ENCODE data around the gene GTF2F2. TPM values are rescaled to one million over a fixed set of nuclear protein-coding genes. Genes with fewer than 3 reads are reported as not detected.

Gene GTF2F2
- total RNA-seq, 1 experiment from 2014 or later = 40.1 TPM

DNA sequence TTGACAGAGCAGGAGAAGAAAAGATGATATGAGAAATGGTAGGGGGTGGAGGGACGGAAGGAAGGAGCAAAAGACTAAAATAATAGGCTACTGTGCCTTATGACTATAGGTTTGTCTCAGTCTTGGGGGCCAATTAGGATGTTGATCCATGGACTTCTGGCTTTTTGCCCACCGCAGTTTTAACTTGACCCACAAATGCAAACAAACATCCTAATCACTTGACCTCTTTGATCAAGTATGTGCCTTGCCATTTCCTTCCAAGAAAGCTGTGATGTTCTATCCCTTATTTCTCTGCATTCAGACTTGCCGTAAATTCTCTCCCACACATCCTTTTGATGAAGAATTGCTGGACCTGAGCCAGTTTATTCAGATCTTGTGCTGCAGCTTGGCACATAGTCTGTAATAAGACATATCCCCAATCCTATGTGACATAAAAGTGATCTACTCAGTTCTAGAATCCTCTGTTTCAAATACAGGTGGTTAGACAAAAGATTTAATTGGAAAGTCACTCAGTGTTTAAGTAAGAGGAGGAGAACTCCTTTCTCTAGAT lies 157.9 kb downstream of the GTF2F2 start:
- intact Hi-C loops (cut with micrococcal nuclease) = no loop called here
- Histone ChIP-seq H3K36me3 (ENCODE audit: control insufficient read depth in 1 of 2, insufficient read depth in 2 of 2, low read length in 2 of 2) (peaks cover 0 to 10% of the 10 kb centered on the region in 2 experiments; a peak in 2 of 4 replicates), H3K9me2 (ENCODE audit: insufficient read depth) (no peaks in the 10 kb centered on the region), H3K9me3 (ENCODE audit: control insufficient read depth in 1 of 2, insufficient read depth in 1 of 2, low read depth in 1 of 2, low read length in 2 of 2) (peaks cover 0 to 5% of the 10 kb centered on the region in 2 experiments; a peak in 2 of 4 replicates), H3K4me1 (ENCODE audit: control insufficient read depth in 1 of 2, insufficient read depth in 2 of 2, low read length in 2 of 2) (peaks cover 46 to 58% of the 10 kb centered on the region in 2 experiments), H3K27ac (ENCODE audit: low read depth, low read length) (no peak overlapping the region), H2AFZ (ENCODE audit: low read depth, low read length, poor library complexity, severe bottlenecking) (no peak overlapping the region), H4K20me1 (ENCODE audit: insufficient read depth) (no peaks in the 10 kb centered on the region), H3K9ac (ENCODE audit: low read length) (no peak overlapping the region), H3K4me2 (ENCODE audit: low read length) (peak overlapping the region; percentile 40), H3K4me3 (replicated peaks in 1 of 2; ENCODE audit: low read depth in 1 of 2, low read length in 2 of 2) (no peak overlapping the region), H3K27me3 (ENCODE audit: insufficient read depth, low read length) (no peaks in the 10 kb centered on the region), H3K79me2 (ENCODE audit: insufficient read depth, low read length) (no peaks in the 10 kb centered on the region)
- POLR2A ChIA-PET = no interaction called here
- CTCF ChIA-PET = no interaction called here
- no peak for TF ChIP-seq ZNF274 (IDR thresholded peaks at IDR 0.05; ENCODE audit: low read depth, low read length)
- no peak for TF ChIP-seq ATF3 (IDR thresholded peaks at IDR 0.05)
- TF ChIP-seq CEBPB (IDR thresholded peaks at IDR 0.05; ENCODE audit: low read depth) = no peak
- TF ChIP-seq ZFX (IDR thresholded peaks at IDR 0.05) = no peak
- no peak for TF ChIP-seq EZH2 (IDR thresholded peaks at IDR 0.05)
- no peak for TF ChIP-seq CBX3 (IDR thresholded peaks at IDR 0.05; ENCODE audit: low read depth)
- TF ChIP-seq POLR2A (IDR thresholded peaks at IDR 0.05; ENCODE audit: borderline replicate concordance, extremely low read depth, insufficient read depth, insufficient read length) = no peak
- TF ChIP-seq CTCF (IDR thresholded peaks at IDR 0.05 in 2 of 3, conservative IDR thresholded peaks at IDR 0.05 in 1 of 3; ENCODE audit: borderline replicate concordance in 1 of 3, insufficient read depth in 1 of 3, low read depth in 2 of 3, low read length in 2 of 3) = no peak
- DNase-seq (ENCODE audit: low read depth, low spot score) = no peak
- ATAC-seq = no peak
- RAD21 ChIA-PET (ENCODE audit: low non-redundant PET in 1 of 2, low total read pairs in 2 of 2, uncharacterized antibody in 2 of 2, unreplicated experiment in 2 of 2) = no interaction called here
- no TSS peak for BruUV-seq (replicated peaks)

All from HCT116 (cell line).